ENCODE data around the gene LRRC9.
"Not testable (repeated sequence)": the region's sequence is repeated elsewhere in the genome, so short reads cannot be mapped to it uniquely, and the experiment has no call there.

LRRC9 gene

GRCh38 chr14:60095781-60096450 is 176.0 kb downstream of the LRRC9 start:
- ChIA-PET CTCF (interaction anchor here (0.5 to 1.0 kb wide), 5 partner anchors 31 to 157 kb away, joined by 3 to 4 read pairs (median 3); no protein-coding TSS in a partner anchor), POLR2A (no interaction called here)
- no peak for DNase-seq
- Histone ChIP-seq H3K9me3 (ENCODE audit: control extremely low read depth in 1 of 5, control insufficient read depth in 4 of 5, insufficient read depth in 2 of 5, low read depth in 1 of 5, low read length in 4 of 5) (no peaks in the 10 kb centered on the region), H3K4me1 (ENCODE audit: control extremely low read depth in 1 of 4, control insufficient read depth in 4 of 4, insufficient read depth in 4 of 4, low read length in 3 of 4) (peaks cover 3 to 24% (median 15%) of the 10 kb centered on the region in 4 experiments), H3K27ac (ENCODE audit: insufficient read depth in 1 of 2, low read depth in 1 of 2, low read length in 2 of 2, poor library complexity in 1 of 2, severe bottlenecking in 2 of 2) (no peak overlapping the region), H3K36me3 (ENCODE audit: control insufficient read depth in 4 of 4, insufficient read depth in 4 of 4, low read length in 3 of 4) (peaks cover 0 to 19% (median 11%) of the 10 kb centered on the region in 4 experiments), H3K27me3 (replicated peaks in 2 of 5; ENCODE audit: control insufficient read depth in 4 of 5, insufficient read depth in 5 of 5, low read length in 4 of 5) (no peaks in the 10 kb centered on the region), H3K4me3 (ENCODE audit: control insufficient read depth in 1 of 7, extremely low read depth in 1 of 7, insufficient read depth in 4 of 7, low read depth in 2 of 7, low read length in 6 of 7) (no peak overlapping the region)
- WGBS (ENCODE audit: insufficient coverage): 100% methylated on average over 2 of the region's 3 CpGs

GRCh38 chr14:60097974-60098373 is 178.0 kb downstream of the LRRC9 start:
- Histone ChIP-seq H3K4me1 (ENCODE audit: control extremely low read depth in 1 of 4, control insufficient read depth in 4 of 4, insufficient read depth in 4 of 4, low read length in 3 of 4) (peaks cover under 1 to 24% (median 13%) of the 10 kb centered on the region in 4 experiments), H3K36me3 (ENCODE audit: control insufficient read depth in 4 of 4, insufficient read depth in 4 of 4, low read length in 3 of 4) (peaks cover 0 to 19% (median 11%) of the 10 kb centered on the region in 4 experiments), H3K27ac (ENCODE audit: insufficient read depth in 1 of 2, low read depth in 1 of 2, low read length in 2 of 2, poor library complexity in 1 of 2, severe bottlenecking in 2 of 2) (no peak overlapping the region), H3K27me3 (replicated peaks in 2 of 5; ENCODE audit: control insufficient read depth in 4 of 5, insufficient read depth in 5 of 5, low read length in 4 of 5) (no peaks in the 10 kb centered on the region), H3K4me3 (ENCODE audit: control insufficient read depth in 1 of 7, extremely low read depth in 1 of 7, insufficient read depth in 4 of 7, low read depth in 2 of 7, low read length in 6 of 7) (no peak overlapping the region), H3K9me3 (ENCODE audit: control extremely low read depth in 1 of 5, control insufficient read depth in 4 of 5, insufficient read depth in 2 of 5, low read depth in 1 of 5, low read length in 4 of 5) (no peaks in the 10 kb centered on the region)
- POLR2A ChIA-PET: no interaction called here
- no peak for DNase-seq
- WGBS (ENCODE audit: insufficient coverage): 100% methylated on average over 1 of the region's 6 CpGs
- CTCF ChIA-PET: no interaction called here

- WGBS (ENCODE audit: insufficient coverage): 100% methylated on average over 5 of the region's 7 CpGs
- H3K4me3 ChIP-seq (ENCODE audit: control insufficient read depth in 1 of 7, extremely low read depth in 1 of 7, insufficient read depth in 4 of 7, low read depth in 2 of 7, low read length in 6 of 7); H3K9me3 ChIP-seq (ENCODE audit: control extremely low read depth in 1 of 5, control insufficient read depth in 4 of 5, insufficient read depth in 2 of 5, low read depth in 1 of 5, low read length in 4 of 5); H3K27ac ChIP-seq (ENCODE audit: insufficient read depth in 1 of 2, low read depth in 1 of 2, low read length in 2 of 2, poor library complexity in 1 of 2, severe bottlenecking in 2 of 2); H3K27me3 ChIP-seq (replicated peaks in 2 of 5; ENCODE audit: control insufficient read depth in 4 of 5, insufficient read depth in 5 of 5, low read length in 4 of 5); CTCF ChIA-PET; H3K4me1 ChIP-seq (ENCODE audit: control extremely low read depth in 1 of 4, control insufficient read depth in 4 of 4, insufficient read depth in 4 of 4, low read length in 3 of 4); DNase-seq: not testable (repeated sequence)
- POLR2A ChIA-PET: interaction anchor here (1.5 kb wide), 1 partner anchor 8 kb away, joined by 4 read pairs; the partner anchor contains the start of gene PCNX4
- H3K36me3 ChIP-seq (ENCODE audit: control insufficient read depth in 4 of 4, insufficient read depth in 4 of 4, low read length in 3 of 4): peaks cover 2 to 21% (median 11%) of the 10 kb centered on the region in 4 experiments
Observed at GRCh38 chr14:60099855-60100254, 179.9 kb downstream of the LRRC9 start.

DNA sequence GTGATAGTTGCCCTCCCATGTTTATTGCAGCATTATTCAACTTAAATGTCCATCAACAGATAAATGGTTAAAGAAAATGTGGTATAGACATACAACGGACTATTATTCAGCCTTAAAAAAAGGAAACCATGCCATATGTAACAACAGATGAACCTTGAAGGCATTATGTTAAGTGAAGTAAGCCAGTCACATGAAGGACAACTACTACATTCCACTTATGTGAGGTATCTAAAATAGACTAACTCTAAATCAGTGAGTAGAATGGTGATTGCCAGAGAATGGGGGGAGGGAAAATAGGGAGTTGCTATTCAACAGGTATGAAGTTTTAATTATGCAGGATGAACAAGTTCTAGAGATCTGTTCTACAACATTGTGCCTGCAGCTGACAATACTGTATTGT is 181.8 kb downstream of the LRRC9 start:
- POLR2A ChIA-PET: no interaction called here
- Histone ChIP-seq H3K36me3 (ENCODE audit: control insufficient read depth in 4 of 4, insufficient read depth in 4 of 4, low read length in 3 of 4) (peaks cover 2 to 23% (median 11%) of the 10 kb centered on the region in 4 experiments), H3K9me3 (ENCODE audit: control extremely low read depth in 1 of 5, control insufficient read depth in 4 of 5, insufficient read depth in 2 of 5, low read depth in 1 of 5, low read length in 4 of 5) (no peaks in the 10 kb centered on the region), H3K4me1 (ENCODE audit: control extremely low read depth in 1 of 4, control insufficient read depth in 4 of 4, insufficient read depth in 4 of 4, low read length in 3 of 4) (no peaks in the 10 kb centered on the region), H3K27me3 (replicated peaks in 2 of 5; ENCODE audit: control insufficient read depth in 4 of 5, insufficient read depth in 5 of 5, low read length in 4 of 5) (no peaks in the 10 kb centered on the region), H3K27ac (ENCODE audit: insufficient read depth in 1 of 2, low read depth in 1 of 2, low read length in 2 of 2, poor library complexity in 1 of 2, severe bottlenecking in 2 of 2) (no peak overlapping the region), H3K4me3 (ENCODE audit: control insufficient read depth in 1 of 7, extremely low read depth in 1 of 7, insufficient read depth in 4 of 7, low read depth in 2 of 7, low read length in 6 of 7) (no peak overlapping the region)
- no peak for DNase-seq
- WGBS (ENCODE audit: insufficient coverage): no CpG with 5 or more reads among the region's 1 CpG
- CTCF ChIA-PET: no interaction called here

- no CpG with 5 or more reads among the region's 2 CpGs for whole genome bisulfite sequencing (ENCODE audit: insufficient coverage)
- Histone ChIP-seq H3K4me3 (ENCODE audit: control insufficient read depth in 1 of 7, extremely low read depth in 1 of 7, insufficient read depth in 4 of 7, low read depth in 2 of 7, low read length in 6 of 7) (no peak overlapping the region), H3K27ac (ENCODE audit: insufficient read depth in 1 of 2, low read depth in 1 of 2, low read length in 2 of 2, poor library complexity in 1 of 2, severe bottlenecking in 2 of 2) (no peak overlapping the region), H3K36me3 (ENCODE audit: control insufficient read depth in 4 of 4, insufficient read depth in 4 of 4, low read length in 3 of 4) (peaks cover 2 to 19% (median 9%) of the 10 kb centered on the region in 4 experiments), H3K9me3 (ENCODE audit: control extremely low read depth in 1 of 5, control insufficient read depth in 4 of 5, insufficient read depth in 2 of 5, low read depth in 1 of 5, low read length in 4 of 5) (no peaks in the 10 kb centered on the region), H3K4me1 (ENCODE audit: control extremely low read depth in 1 of 4, control insufficient read depth in 4 of 4, insufficient read depth in 4 of 4, low read length in 3 of 4) (no peaks in the 10 kb centered on the region), H3K27me3 (replicated peaks in 2 of 5; ENCODE audit: control insufficient read depth in 4 of 5, insufficient read depth in 5 of 5, low read length in 4 of 5) (no peaks in the 10 kb centered on the region)
- ChIA-PET POLR2A (no interaction called here), CTCF (no interaction called here)
- DNase-seq: no peak
Observed at GRCh38 chr14:60102389-60102788, 182.4 kb downstream of the LRRC9 start.

- peak in 2 of 3 donors; percentile 29 to 69 for DNase-seq
- H3K4me1 ChIP-seq (ENCODE audit: control extremely low read depth in 1 of 4, control insufficient read depth in 4 of 4, insufficient read depth in 4 of 4, low read length in 3 of 4): peaks cover 0 to 17% (median 0%) of the 10 kb centered on the region in 4 experiments
- ChIA-PET CTCF (interaction anchor here (1.7 kb wide), 1 partner anchor 20 kb away, joined by 3 read pairs; no protein-coding TSS in a partner anchor), POLR2A (no interaction called here)
- H3K27me3 ChIP-seq (replicated peaks in 2 of 5; ENCODE audit: control insufficient read depth in 4 of 5, insufficient read depth in 5 of 5, low read length in 4 of 5): no peaks in the 10 kb centered on the region
- H3K4me3 ChIP-seq (ENCODE audit: control insufficient read depth in 1 of 7, extremely low read depth in 1 of 7, insufficient read depth in 4 of 7, low read depth in 2 of 7, low read length in 6 of 7): no peak overlapping the region
- WGBS (ENCODE audit: insufficient coverage): 33% methylated on average over 1 of the region's 2 CpGs
- H3K27ac ChIP-seq (ENCODE audit: insufficient read depth in 1 of 2, low read depth in 1 of 2, low read length in 2 of 2, poor library complexity in 1 of 2, severe bottlenecking in 2 of 2): no peak overlapping the region
- H3K36me3 ChIP-seq (ENCODE audit: control insufficient read depth in 4 of 4, insufficient read depth in 4 of 4, low read length in 3 of 4): peaks cover 3 to 29% (median 11%) of the 10 kb centered on the region in 4 experiments
- no peaks in the 10 kb centered on the region for H3K9me3 ChIP-seq (ENCODE audit: control extremely low read depth in 1 of 5, control insufficient read depth in 4 of 5, insufficient read depth in 2 of 5, low read depth in 1 of 5, low read length in 4 of 5)
Observed at GRCh38 chr14:60106339-60106738, 186.4 kb downstream of the LRRC9 start.

DNA sequence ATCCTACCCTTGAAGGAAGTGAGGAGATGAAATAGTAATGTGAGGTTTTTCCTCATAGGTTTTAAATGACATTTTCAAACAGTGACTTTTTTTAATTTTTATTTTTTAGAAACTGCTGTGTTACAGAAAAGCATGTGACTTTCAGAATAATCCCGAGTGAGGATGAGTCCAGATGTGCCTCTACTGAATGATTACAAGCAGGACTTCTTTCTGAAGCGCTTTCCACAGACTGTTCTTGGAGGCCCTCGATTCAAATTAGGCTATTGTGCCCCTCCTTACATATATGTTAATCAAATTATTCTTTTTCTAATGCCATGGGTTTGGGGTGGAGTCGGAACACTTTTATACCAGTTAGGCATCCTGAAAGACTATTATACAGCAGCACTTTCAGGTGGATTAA is 187.5 kb downstream of the LRRC9 start:
- H3K27ac ChIP-seq (ENCODE audit: insufficient read depth in 1 of 2, low read depth in 1 of 2, low read length in 2 of 2, poor library complexity in 1 of 2, severe bottlenecking in 2 of 2): no peak overlapping the region
- no peak for DNase-seq
- ChIA-PET CTCF (interaction anchor here (1.7 kb wide), 1 partner anchor 19 kb away, joined by 3 read pairs; no protein-coding TSS in a partner anchor), POLR2A (no interaction called here)
- peaks cover 3 to 31% (median 11%) of the 10 kb centered on the region in 4 experiments for H3K36me3 ChIP-seq (ENCODE audit: control insufficient read depth in 4 of 4, insufficient read depth in 4 of 4, low read length in 3 of 4)
- no peak overlapping the region for H3K4me3 ChIP-seq (ENCODE audit: control insufficient read depth in 1 of 7, extremely low read depth in 1 of 7, insufficient read depth in 4 of 7, low read depth in 2 of 7, low read length in 6 of 7)
- H3K27me3 ChIP-seq (replicated peaks in 2 of 5; ENCODE audit: control insufficient read depth in 4 of 5, insufficient read depth in 5 of 5, low read length in 4 of 5): no peaks in the 10 kb centered on the region
- 97% methylated on average over 3 of the region's 4 CpGs for WGBS (ENCODE audit: insufficient coverage)
- no peaks in the 10 kb centered on the region for H3K9me3 ChIP-seq (ENCODE audit: control extremely low read depth in 1 of 5, control insufficient read depth in 4 of 5, insufficient read depth in 2 of 5, low read depth in 1 of 5, low read length in 4 of 5)
- H3K4me1 ChIP-seq (ENCODE audit: control extremely low read depth in 1 of 4, control insufficient read depth in 4 of 4, insufficient read depth in 4 of 4, low read length in 3 of 4): peaks cover 0 to 17% (median 0%) of the 10 kb centered on the region in 4 experiments

Data from common myeloid progenitor, CD34-positive (primary cell).